HepG2 (cell line): ENCODE data around the gene KIF23. TPM values are rescaled to one million over a fixed set of nuclear protein-coding genes. Genes with fewer than 3 reads are reported as not detected.
A peak's percentile ranks its signal among the peaks of the same experiment; 100 is the strongest.

Experiments used
- AGO2 ChIP-seq: fragments of 200-400 bp; formaldehyde crosslinking; optimal IDR thresholded peaks from 2 replicates; pipeline ENCODE3; 2017; ENCODE audit warnings: mild to moderate bottlenecking, low read depth, low read length, moderate library complexity
- CCDC6 ChIP-seq: sonication (generic); formaldehyde crosslinking; IDR thresholded peaks from 2 replicates; pipeline ENCODE4 v1.8.1; 2022; ENCODE audit warnings: mild to moderate bottlenecking, missing genetic modification reagents, moderate library complexity
- CHD4 ChIP-seq: fragments of 200-600 bp; sonication (generic); IDR thresholded peaks from 2 replicates; pipeline ENCODE4 v1.7.0; 2017; ENCODE audit warnings: mild to moderate bottlenecking, low read length, borderline replicate concordance
- ELF1 ChIP-seq: sonication (generic); formaldehyde crosslinking; IDR thresholded peaks from 2 replicates; pipeline ENCODE4 v1.4.0; 2020; ENCODE audit warnings: missing genetic modification reagents
- IKZF5 ChIP-seq: IDR thresholded peaks from 2 replicates; pipeline ENCODE4 v1.6.1; 2018; ENCODE audit warnings: missing genetic modification reagents, mild to moderate bottlenecking, missing compliant biosample characterization
- KAT8 ChIP-seq: IDR thresholded peaks from 2 replicates; pipeline ENCODE4 v1.6.1; 2016; ENCODE audit warnings: missing genetic modification reagents, missing compliant biosample characterization
- NAIF1 ChIP-seq: sonication (generic); formaldehyde crosslinking; IDR thresholded peaks from 2 replicates; pipeline ENCODE4 v1.5.0; 2020; ENCODE audit warnings: mild to moderate bottlenecking, missing genetic modification reagents, borderline replicate concordance
- NPAS2 ChIP-seq: sonication (generic); formaldehyde crosslinking; IDR thresholded peaks from 2 replicates; pipeline ENCODE4 v1.8.0; 2022; ENCODE audit warnings: mild to moderate bottlenecking, missing genetic modification reagents, borderline replicate concordance
- PHF8 ChIP-seq: sonication (generic); formaldehyde crosslinking; IDR thresholded peaks from 2 replicates; pipeline ENCODE4 v1.5.0; 2020; ENCODE audit warnings: missing genetic modification reagents
- RAD51 ChIP-seq: fragments of 450-650 bp; IDR thresholded peaks from 2 replicates; pipeline ENCODE4 v1.6.1; 2016; ENCODE audit warnings: borderline replicate concordance
- SMAD1 ChIP-seq: sonication (generic); formaldehyde crosslinking; IDR thresholded peaks from 2 replicates; pipeline ENCODE4 v1.4.0; 2020; ENCODE audit warnings: missing genetic modification reagents, low read depth, mild to moderate bottlenecking, borderline replicate concordance
- TFAP4 ChIP-seq: sonication (generic); IDR thresholded peaks from 2 replicates; pipeline ENCODE4 v1.6.1; 2016; ENCODE audit warnings: low read depth, borderline replicate concordance
- TOPORS ChIP-seq: sonication (generic); formaldehyde crosslinking; IDR thresholded peaks from 2 replicates; pipeline ENCODE4 v1.8.0; 2023; ENCODE audit warnings: mild to moderate bottlenecking, missing genetic modification reagents
- U2AF1 ChIP-seq: fragments of 200-400 bp; formaldehyde crosslinking; optimal IDR thresholded peaks from 2 replicates; pipeline ENCODE3; 2017; ENCODE audit warnings: mild to moderate bottlenecking, low read depth, low read length
- ZC3H13 ChIP-seq: sonication (generic); formaldehyde crosslinking; IDR thresholded peaks from 2 replicates; pipeline ENCODE4 v1.8.1; 2023; ENCODE audit warnings: mild to moderate bottlenecking, missing genetic modification reagents, moderate library complexity
- ZNF577 ChIP-seq: sonication (generic); formaldehyde crosslinking; IDR thresholded peaks from 2 replicates; pipeline ENCODE4 v1.4.0; 2020; ENCODE audit warnings: mild to moderate bottlenecking, low read depth, missing genetic modification reagents, borderline replicate concordance
- ZNF674 ChIP-seq: sonication (generic); formaldehyde crosslinking; IDR thresholded peaks from 2 replicates; pipeline ENCODE4 v1.5.0; 2020; ENCODE audit warnings: low read depth, mild to moderate bottlenecking, missing genetic modification reagents
- ZNF691 ChIP-seq: sonication (generic); formaldehyde crosslinking; IDR thresholded peaks from 2 replicates; pipeline ENCODE4 v1.4.0; 2020; ENCODE audit warnings: missing genetic modification reagents, low read depth, mild to moderate bottlenecking, borderline replicate concordance
- polyA plus RNA-seq, 8 experiments: library from polyadenylated mRNA; depleted of rRNA in 3 of 8; stranded (reverse) in 7 of 8; unstranded in 1 of 8; fragments of >200 nt; fragmentation: Illumina TruSeq in 4 of 8; extraction: Trizol in 4 of 8; gene quantifications; 2 replicates each; pipeline versions ENCODE4 v1.2.1 to v1.2.3, GENCODE V29; 2011 to 2016; ENCODE audit warnings: low read depth in 4 of 8, missing spikeins in 1 of 8, mixed read lengths in 1 of 8; ENCODE audit not compliant: insufficient read depth in 1 of 8
- total RNA-seq, 5 experiments: library from RNA; depleted of rRNA; stranded (reverse); fragments of >200 nt; fragmentation: Illumina TruSeq; extraction: Trizol; gene quantifications; 2 replicates each; pipeline ENCODE4 v1.2.3, GENCODE V29; 2016; ENCODE audit warnings: low read depth in 1 of 5
- TF ChIP-seq, protein P1 (sequence below): sonication (generic); formaldehyde crosslinking; conservative IDR thresholded peaks from 2 replicates; pipeline ENCODE4 v1.4.0; 2020; ENCODE audit warnings: missing genetic modification reagents
- TF ChIP-seq, protein P2 (sequence below): sonication (generic); formaldehyde crosslinking; IDR thresholded peaks from 2 replicates; pipeline ENCODE4 v1.8.0; 2022; ENCODE audit warnings: mild to moderate bottlenecking, missing genetic modification reagents
- TF ChIP-seq, protein P3 (sequence below): sonication (generic); formaldehyde crosslinking; IDR thresholded peaks from 2 replicates; pipeline ENCODE4 v1.4.0; 2020; ENCODE audit warnings: mild to moderate bottlenecking, missing genetic modification reagents

The KIF23 gene
- total and polyA plus RNA-seq, 2 of the 13 experiments (the other 11 are each of a cell fraction or from before 2014, with no cell fraction given) = 11.3 to 38.1 TPM

- TF ChIP-seq SMAD1 = 0 out of 2 replicates have a peak, but pooled peaks have one; percentile 86
- no peak for TF ChIP-seq CHD4
- no peak for TF ChIP-seq ZNF577
- TF ChIP-seq ZNF674 (CRISPR knock-in tag) = no peak
- TF ChIP-seq, protein P1, sequence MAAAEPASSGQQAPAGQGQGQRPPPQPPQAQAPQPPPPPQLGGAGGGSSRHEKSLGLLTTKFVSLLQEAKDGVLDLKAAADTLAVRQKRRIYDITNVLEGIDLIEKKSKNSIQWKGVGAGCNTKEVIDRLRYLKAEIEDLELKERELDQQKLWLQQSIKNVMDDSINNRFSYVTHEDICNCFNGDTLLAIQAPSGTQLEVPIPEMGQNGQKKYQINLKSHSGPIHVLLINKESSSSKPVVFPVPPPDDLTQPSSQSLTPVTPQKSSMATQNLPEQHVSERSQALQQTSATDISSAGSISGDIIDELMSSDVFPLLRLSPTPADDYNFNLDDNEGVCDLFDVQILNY = peak; percentile 98
- peak; percentile 25; the same call in 1 of the 2 replicates for TF ChIP-seq ZNF691
- TF ChIP-seq, protein P2, sequence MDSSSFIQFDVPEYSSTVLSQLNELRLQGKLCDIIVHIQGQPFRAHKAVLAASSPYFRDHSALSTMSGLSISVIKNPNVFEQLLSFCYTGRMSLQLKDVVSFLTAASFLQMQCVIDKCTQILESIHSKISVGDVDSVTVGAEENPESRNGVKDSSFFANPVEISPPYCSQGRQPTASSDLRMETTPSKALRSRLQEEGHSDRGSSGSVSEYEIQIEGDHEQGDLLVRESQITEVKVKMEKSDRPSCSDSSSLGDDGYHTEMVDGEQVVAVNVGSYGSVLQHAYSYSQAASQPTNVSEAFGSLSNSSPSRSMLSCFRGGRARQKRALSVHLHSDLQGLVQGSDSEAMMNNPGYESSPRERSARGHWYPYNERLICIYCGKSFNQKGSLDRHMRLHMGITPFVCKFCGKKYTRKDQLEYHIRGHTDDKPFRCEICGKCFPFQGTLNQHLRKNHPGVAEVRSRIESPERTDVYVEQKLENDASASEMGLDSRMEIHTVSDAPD = no peak; the same call in 1 of the 2 replicates
- peak; percentile 53; the same call in 1 of the 2 replicates for TF ChIP-seq TOPORS
- no peak; the same call in 1 of the 2 replicates for TF ChIP-seq IKZF5
- TF ChIP-seq U2AF1 = no peak
- TF ChIP-seq NAIF1 (CRISPR knock-in tag) = peak; percentile 90
- TF ChIP-seq, protein P3, sequence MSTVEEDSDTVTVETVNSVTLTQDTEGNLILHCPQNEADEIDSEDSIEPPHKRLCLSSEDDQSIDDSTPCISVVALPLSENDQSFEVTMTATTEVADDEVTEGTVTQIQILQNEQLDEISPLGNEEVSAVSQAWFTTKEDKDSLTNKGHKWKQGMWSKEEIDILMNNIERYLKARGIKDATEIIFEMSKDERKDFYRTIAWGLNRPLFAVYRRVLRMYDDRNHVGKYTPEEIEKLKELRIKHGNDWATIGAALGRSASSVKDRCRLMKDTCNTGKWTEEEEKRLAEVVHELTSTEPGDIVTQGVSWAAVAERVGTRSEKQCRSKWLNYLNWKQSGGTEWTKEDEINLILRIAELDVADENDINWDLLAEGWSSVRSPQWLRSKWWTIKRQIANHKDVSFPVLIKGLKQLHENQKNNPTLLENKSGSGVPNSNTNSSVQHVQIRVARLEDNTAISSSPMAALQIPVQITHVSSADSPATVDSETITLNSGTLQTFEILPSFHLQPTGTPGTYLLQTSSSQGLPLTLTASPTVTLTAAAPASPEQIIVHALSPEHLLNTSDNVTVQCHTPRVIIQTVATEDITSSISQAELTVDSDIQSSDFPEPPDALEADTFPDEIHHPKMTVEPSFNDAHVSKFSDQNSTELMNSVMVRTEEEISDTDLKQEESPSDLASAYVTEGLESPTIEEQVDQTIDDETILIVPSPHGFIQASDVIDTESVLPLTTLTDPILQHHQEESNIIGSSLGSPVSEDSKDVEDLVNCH (CRISPR knock-in tag) = no peak
- peak; percentile 62 for TF ChIP-seq KAT8 (CRISPR knock-in tag)
- peak; percentile 93 for TF ChIP-seq ELF1
- TF ChIP-seq PHF8 (CRISPR knock-in tag) = peak; percentile 91
- peak; percentile 96 for TF ChIP-seq CCDC6 (CRISPR knock-in tag)
- TF ChIP-seq RAD51 = no peak
- no peak for TF ChIP-seq NPAS2 (CRISPR knock-in tag)
- peak; percentile 63; the same call in 1 of the 2 replicates for TF ChIP-seq TFAP4
- TF ChIP-seq ZC3H13 (CRISPR knock-in tag) = peak; percentile 46; the same call in 1 of the 2 replicates
- TF ChIP-seq AGO2 = no peak
These were observed at the start of gene KIF23 (continued) for GRCh38 chr15:69413822-69414700.
